H1 (cell line): ENCODE measurements around the gene OBSL1. TPM values are rescaled to one million over a fixed set of nuclear protein-coding genes. Genes with fewer than 3 reads are reported as not detected.

Experiments used
- CTCF ChIA-PET: fragments of 300-600 bp; sonication (Branson Sonifier 250); formaldehyde crosslinking; loops from one replicate; lab custom pipeline; 2021; ENCODE audit not compliant: partially characterized antibody; lab: Charles Lee
- POLR2A ChIA-PET: fragments of 300-600 bp; sonication (Branson Sonifier 250); formaldehyde crosslinking; loops from one replicate; lab custom pipeline; 2021; ENCODE audit warnings: inconsistent platforms; ENCODE audit not compliant: partially characterized antibody; lab: Charles Lee
- DNase-seq, 2 experiments: peaks; one replicate each; pipeline versions ENCODE4 v3.0.0 to v3.0.0-alpha.2; 2010 to 2022; ENCODE audit warnings: low spot score in 2 of 2, low read depth in 1 of 2, mixed read lengths in 1 of 2
- FAIRE-seq: peaks from 2 replicates; lab custom pipeline; 2011; peaks lifted over from hg19 to GRCh38; lab: Jason Lieb, UNC
- H2AFZ ChIP-seq: 2 replicates; pipeline ENCODE4 v1.8.1; 2012; ENCODE audit warnings: low read length, inconsistent platforms
- H2AK5ac ChIP-seq: 2 replicates; pipeline ENCODE4 v1.6.1; 2013; ENCODE audit warnings: low read depth, low read length
- H2BK120ac ChIP-seq: replicated peaks from 2 replicates; pipeline ENCODE3; 2013; ENCODE audit warnings: low read depth, low read length, inconsistent platforms
- H2BK12ac ChIP-seq: 2 replicates; pipeline ENCODE4 v1.6.1; 2013; ENCODE audit warnings: low read depth, low read length
- H2BK15ac ChIP-seq: 2 replicates; pipeline ENCODE4 v1.6.1; 2013; ENCODE audit warnings: low read length
- H2BK20ac ChIP-seq: 2 replicates; pipeline ENCODE4 v1.6.1; 2013; ENCODE audit warnings: low read length
- H2BK5ac ChIP-seq: 2 replicates; pipeline ENCODE4 v1.6.1; 2013; ENCODE audit warnings: low read depth, low read length
- H3K14ac ChIP-seq: 2 replicates; pipeline ENCODE4 v1.6.1; 2013; ENCODE audit warnings: inconsistent platforms; ENCODE audit not compliant: insufficient read length
- H3K18ac ChIP-seq: 2 replicates; pipeline ENCODE4 v1.6.1; 2013; ENCODE audit warnings: low read length; ENCODE audit errors: extremely low read depth
- H3K23ac ChIP-seq: 2 replicates; pipeline ENCODE4 v1.6.1; 2013; ENCODE audit warnings: inconsistent platforms; ENCODE audit not compliant: insufficient read length
- H3K23me2 ChIP-seq: 2 replicates; pipeline ENCODE4 v1.6.1; 2013; ENCODE audit warnings: low read depth, low read length
- H3K27ac ChIP-seq: 2 replicates; pipeline ENCODE4 v1.6.1; 2011; ENCODE audit warnings: low read depth, low read length, inconsistent platforms
- H3K27me3 ChIP-seq, 4 experiments: replicated peaks in 1 of 4; 1 replicate in 1 of 4; 2 replicates in 3 of 4; pipeline versions ENCODE4 v1.6.1 to v1.8.1; 2011 to 2013; ENCODE audit warnings: low read length in 3 of 4, mild to moderate bottlenecking in 3 of 4, inconsistent platforms in 2 of 4, mixed read lengths in 2 of 4, moderate library complexity in 1 of 4; ENCODE audit not compliant: control insufficient read depth in 3 of 4, insufficient read depth in 3 of 4; ENCODE audit errors: extremely low read depth in 1 of 4
- H3K36me3 ChIP-seq, 4 experiments: 2 replicates each; pipeline versions ENCODE4 v1.6.1 to v1.8.1; 2011 to 2013; ENCODE audit warnings: mild to moderate bottlenecking in 4 of 4, low read length in 3 of 4, moderate library complexity in 2 of 4, control low read depth in 1 of 4, inconsistent platforms in 1 of 4; ENCODE audit not compliant: insufficient read depth in 4 of 4, control insufficient read depth in 2 of 4
- H3K4ac ChIP-seq: replicated peaks from 2 replicates; pipeline ENCODE3; 2013; ENCODE audit warnings: low read length, low read depth, mixed read lengths, inconsistent platforms; ENCODE audit not compliant: insufficient read length
- H3K4me1 ChIP-seq, 4 experiments: replicated peaks in 1 of 4; 1 replicate in 1 of 4; 2 replicates in 3 of 4; pipeline versions ENCODE4 v1.6.1 to v1.8.1; 2011 to 2013; ENCODE audit warnings: low read length in 3 of 4, inconsistent platforms in 2 of 4, mixed read lengths in 1 of 4; ENCODE audit not compliant: insufficient read depth in 4 of 4, control insufficient read depth in 3 of 4
- H3K4me2 ChIP-seq, 2 experiments: 2 replicates each; pipeline versions ENCODE4 v1.6.1 to v1.8.1; 2011 to 2013; ENCODE audit warnings: low read depth in 2 of 2, low read length in 2 of 2, control low read depth in 1 of 2, inconsistent platforms in 1 of 2, mild to moderate bottlenecking in 1 of 2; ENCODE audit not compliant: insufficient read depth in 1 of 2
- H3K4me3 ChIP-seq, 4 experiments: fragments of 200-600, 300-600 bp in 1 of 4; sonication (generic), shearing (Covaris generic), sonication (Bioruptor Twin) in 1 of 4; 2 replicates each; pipeline versions ENCODE4 v1.5.1 to v1.8.1; 2011 to 2016; ENCODE audit warnings: low read length in 4 of 4, low read depth in 3 of 4, control low read depth in 2 of 4, inconsistent platforms in 2 of 4, mild to moderate bottlenecking in 2 of 4, mixed read lengths in 1 of 4, moderate library complexity in 1 of 4; ENCODE audit not compliant: insufficient read depth in 2 of 4; ENCODE audit errors: extremely low read depth in 1 of 4
- H3K56ac ChIP-seq: replicated peaks from 2 replicates; pipeline ENCODE3; 2013; ENCODE audit warnings: low read depth, mild to moderate bottlenecking, mixed read lengths, low read length, inconsistent platforms; ENCODE audit not compliant: insufficient read length
- H3K79me1 ChIP-seq: 2 replicates; pipeline ENCODE4 v1.6.1; 2013; ENCODE audit warnings: low read depth, low read length, control low read depth
- H3K79me2 ChIP-seq, 2 experiments: 2 replicates each; pipeline versions ENCODE4 v1.6.1 to v1.8.1; 2012 to 2013; ENCODE audit warnings: low read length in 2 of 2, mild to moderate bottlenecking in 2 of 2, inconsistent platforms in 1 of 2; ENCODE audit not compliant: insufficient read depth in 2 of 2, control insufficient read depth in 1 of 2
- H3K9ac ChIP-seq, 4 experiments: replicated peaks in 1 of 4; 1 replicate in 1 of 4; 2 replicates in 3 of 4; pipeline versions ENCODE4 v1.6.1 to v1.8.1; 2011 to 2013; ENCODE audit warnings: low read depth in 3 of 4, low read length in 3 of 4, control low read depth in 2 of 4, mild to moderate bottlenecking in 2 of 4, moderate library complexity in 2 of 4, inconsistent platforms in 1 of 4; ENCODE audit errors: extremely low read depth in 1 of 4
- H3K9me3 ChIP-seq, 2 experiments: 2 replicates each; pipeline versions ENCODE4 v1.6.1 to v1.8.1; 2012 to 2013; ENCODE audit warnings: mild to moderate bottlenecking in 2 of 2, moderate library complexity in 2 of 2, control low read depth in 1 of 2, inconsistent platforms in 1 of 2, low read depth in 1 of 2, low read length in 1 of 2, mixed read lengths in 1 of 2; ENCODE audit not compliant: insufficient read depth in 2 of 2
- H4K20me1 ChIP-seq, 2 experiments: replicated peaks in 1 of 2; 2 replicates each; pipeline versions ENCODE3 to v1.8.1; 2011 to 2013; ENCODE audit warnings: inconsistent platforms in 2 of 2, low read length in 2 of 2, mild to moderate bottlenecking in 1 of 2; ENCODE audit not compliant: insufficient read depth in 2 of 2, control insufficient read depth in 1 of 2
- H4K5ac ChIP-seq: 2 replicates; pipeline ENCODE4 v1.6.1; 2013; ENCODE audit warnings: low read length, low read depth, mixed read lengths, inconsistent platforms; ENCODE audit not compliant: insufficient read length
- H4K8ac ChIP-seq: 2 replicates; pipeline ENCODE4 v1.8.0; 2013; ENCODE audit warnings: mild to moderate bottlenecking, moderate library complexity, low read length, inconsistent platforms; ENCODE audit not compliant: insufficient read depth; ENCODE audit errors: extremely low read depth
- H4K91ac ChIP-seq: replicated peaks from 2 replicates; pipeline ENCODE3; 2013; ENCODE audit warnings: low read length, mixed read lengths, inconsistent platforms; ENCODE audit not compliant: insufficient read length
- ASH2L ChIP-seq: fragments of 200-600, 300-600 bp; sonication (generic); IDR thresholded peaks from one replicate; pipeline ENCODE4 v1.7.1; 2017; ENCODE audit warnings: low read length
- CREB1 ChIP-seq: IDR thresholded peaks from 2 replicates; pipeline ENCODE4 v1.6.1; 2012; ENCODE audit warnings: inconsistent platforms
- KDM4A ChIP-seq: IDR thresholded peaks from one replicate; pipeline ENCODE4 v1.7.1; 2012; ENCODE audit warnings: low read depth, mild to moderate bottlenecking, moderate library complexity, low read length, inconsistent platforms; ENCODE audit not compliant: severe bottlenecking
- PHF8 ChIP-seq: fragments of 200-600 bp; sonication (generic); conservative IDR thresholded peaks from 2 replicates; pipeline ENCODE4 v1.7.1; 2012; ENCODE audit warnings: low read depth, mild to moderate bottlenecking, inconsistent platforms, low read length, moderate library complexity
- POLR2A ChIP-seq, 2 experiments: IDR thresholded peaks; 1 replicate in 1 of 2; 2 replicates in 1 of 2; pipeline ENCODE4 v1.6.1; 2011; ENCODE audit warnings: low read depth in 2 of 2, low read length in 2 of 2, mild to moderate bottlenecking in 2 of 2; ENCODE audit errors: control extremely low read depth in 1 of 2
- SIN3A ChIP-seq, 2 experiments: IDR thresholded peaks in 1 of 2; conservative IDR thresholded peaks in 1 of 2; 2 replicates each; pipeline ENCODE4 v1.6.1; 2011 to 2012; ENCODE audit warnings: low read length in 2 of 2, improper control_type of control experiment in 1 of 2, low read depth in 1 of 2, mild to moderate bottlenecking in 1 of 2
- SUZ12 ChIP-seq: fragments of 200-600 bp; sonication (generic); IDR thresholded peaks from 2 replicates; pipeline ENCODE4 v1.6.1; 2012; ENCODE audit warnings: mild to moderate bottlenecking, inconsistent platforms, low read length, moderate library complexity, mixed read lengths
- WGBS, 2 experiments: shearing (Covaris generic) in 1 of 2; methylation state at CpG; one replicate each; pipeline versions ENCODE4 v1.1.6 to v1.1.7; 2013 to 2015; ENCODE audit warnings: low lambda C conversion rate in 2 of 2, mixed read lengths in 2 of 2, inconsistent platforms in 1 of 2, low coverage in 1 of 2, missing lambda C conversion rate in 1 of 2; ENCODE audit not compliant: insufficient replicate concordance in 2 of 2, insufficient coverage in 1 of 2, insufficient read length in 1 of 2; ENCODE audit errors: extremely low coverage in 1 of 2, missing lambda C conversion rate in 1 of 2; 5-methylcytosine and 5-hydroxymethylcytosine counted together
- polyA plus RNA-seq, 7 experiments: library from polyadenylated mRNA; depleted of rRNA in 3 of 7; stranded (reverse) in 5 of 7; unstranded in 2 of 7; fragments of >200 nt in 5 of 7; fragments of 200-250 nt in 2 of 7; gene quantifications; 1 replicate in 5 of 7; 2 replicates in 1 of 7; 4 replicates in 1 of 7; pipeline versions ENCODE4 v1.2.1 to v1.2.3, GENCODE V29; 2011 to 2013; ENCODE audit warnings: missing spikeins in 2 of 7, mixed read lengths in 2 of 7
- total RNA-seq: library from RNA; stranded (reverse); fragmentation: NEBNext Ultra II Directional; extraction: Animal tissue kit (Norgen Biotek cat#: 25700); gene quantifications from 2 replicates; pipeline ENCODE4 v1.2.1, GENCODE V29; 2021
- TF ChIP-seq, protein P1 (sequence below): IDR thresholded peaks from 2 replicates; pipeline ENCODE4 v1.6.1; 2012; ENCODE audit warnings: inconsistent platforms

The OBSL1 gene
- total and polyA plus RNA-seq, 2 of the 8 experiments (the other 6 are each of a cell fraction or from before 2014, with no cell fraction given): 116 to 127 TPM

DNA sequence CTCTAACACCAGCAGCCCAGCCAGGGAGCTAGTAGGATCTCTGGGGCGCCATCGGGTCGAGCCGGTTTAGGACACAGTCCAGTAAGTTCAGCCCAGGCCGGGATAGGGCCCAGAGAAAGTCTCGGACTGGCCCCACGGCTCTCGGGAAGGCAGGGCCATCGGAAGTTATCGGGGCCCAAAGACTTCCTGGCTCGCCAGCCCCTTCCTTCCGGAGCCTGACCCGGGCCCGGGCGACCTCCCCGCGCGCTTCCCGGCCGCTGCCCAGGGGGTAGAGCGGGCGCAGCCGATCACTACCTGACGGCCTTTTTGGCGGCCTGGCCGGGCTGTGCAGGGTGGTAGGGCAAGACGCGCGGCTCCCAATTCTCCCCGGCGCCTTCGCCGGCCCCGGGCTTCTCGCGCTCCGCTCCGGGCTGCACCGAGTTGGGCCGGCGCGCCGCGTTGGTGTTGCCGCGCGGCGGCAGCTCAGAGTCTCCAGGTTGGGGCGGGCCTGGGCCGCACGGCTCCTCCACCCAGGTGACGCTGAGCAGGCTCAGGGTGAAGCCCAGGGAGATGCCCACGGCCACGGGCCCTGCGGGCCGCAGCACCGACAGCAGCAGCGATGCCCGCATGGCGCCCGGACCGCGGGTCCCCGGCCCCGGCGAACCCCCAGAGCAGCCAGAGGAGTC lies 28.3 kb downstream of the OBSL1 start:
- peak overlapping the region; percentile 62 to 90 for H3K4me2 ChIP-seq
- H2BK120ac ChIP-seq: no peak overlapping the region
- peak overlapping the region; percentile 85; the same call in 1 of the 2 replicates for H2BK5ac ChIP-seq
- H4K91ac ChIP-seq: no peak overlapping the region
- TF ChIP-seq KDM4A: peak; percentile 33
- TF ChIP-seq PHF8: peak; percentile 47
- peak; percentile 26 for TF ChIP-seq ASH2L
- peak in 1 of 2 experiments; percentile 32; a peak in 1 of 3 replicates for TF ChIP-seq POLR2A (IDR thresholded peaks at IDR 0.05; ENCODE audit: control extremely low read depth in 1 of 2, low read depth in 2 of 2, low read length in 2 of 2)
- no peak for TF ChIP-seq SUZ12
- 0 out of 4 replicates have a peak, but pooled peaks of 1 of the 2 experiments have one; percentile 26 for TF ChIP-seq SIN3A (conservative IDR thresholded peaks at IDR 0.05 in 1 of 2, IDR thresholded peaks at IDR 0.05 in 1 of 2; ENCODE audit: low read depth in 1 of 2, low read length in 2 of 2)
- TF ChIP-seq CREB1: no peak
- TF ChIP-seq, protein P1, sequence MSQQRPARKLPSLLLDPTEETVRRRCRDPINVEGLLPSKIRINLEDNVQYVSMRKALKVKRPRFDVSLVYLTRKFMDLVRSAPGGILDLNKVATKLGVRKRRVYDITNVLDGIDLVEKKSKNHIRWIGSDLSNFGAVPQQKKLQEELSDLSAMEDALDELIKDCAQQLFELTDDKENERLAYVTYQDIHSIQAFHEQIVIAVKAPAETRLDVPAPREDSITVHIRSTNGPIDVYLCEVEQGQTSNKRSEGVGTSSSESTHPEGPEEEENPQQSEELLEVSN: no peak
- peaks cover 5 to 20% (median 11%) of the 10 kb centered on the region in 4 experiments for H3K4me1 ChIP-seq
- H3K14ac ChIP-seq: no peak overlapping the region
- H3K23me2 ChIP-seq: peaks cover 14% of the 10 kb centered on the region; the same call in 1 of the 2 replicates
- peak in 1 of 2 experiments; percentile 83 for DNase-seq
- peaks cover 4% of the 10 kb centered on the region; the same call in 1 of the 2 replicates for H3K79me1 ChIP-seq
- H2AK5ac ChIP-seq: no peak overlapping the region
- ChIA-PET CTCF (interaction anchor here (0.9 to 113.1 kb wide), 16 partner anchors 9 to 139 kb away, joined by 3 to 7248 read pairs (median 8); partner anchors contain the start of genes DES, GMPPA, SPEG and STK11IP), POLR2A (interaction anchor here (0.6 to 3.3 kb wide), 13 partner anchors 11 to 110 kb away, joined by 3 to 44 read pairs (median 5); partner anchors contain the start of genes GMPPA, INHA, OBSL1 and STK11IP)
- no peak for FAIRE-seq
- H2BK20ac ChIP-seq: no peak overlapping the region
- H3K36me3 ChIP-seq: peaks cover 4 to 22% (median 12%) of the 10 kb centered on the region in 4 experiments; a peak in 6 of 8 replicates
- no peak overlapping the region for H3K23ac ChIP-seq
- no peak overlapping the region for H4K5ac ChIP-seq
- H2AFZ ChIP-seq: no peak overlapping the region
- peaks cover 14 to 20% of the 10 kb centered on the region in 2 experiments for H4K20me1 ChIP-seq
- 1% methylated on average over 41 of the region's 66 CpGs; no CpG with 5 or more reads in 1 of the 2 experiments for WGBS, 2 experiments
- peak overlapping the region; percentile 48; the same call in 1 of the 2 replicates for H3K18ac ChIP-seq
- H3K9ac ChIP-seq: peak overlapping the region in 3 of 4 experiments; percentile 52 to 76 (median 65); a peak in 6 of 7 replicates
- H2BK15ac ChIP-seq: no peak overlapping the region
- peak overlapping the region; percentile 19; the same call in 1 of the 2 replicates for H3K27ac ChIP-seq
- H3K4ac ChIP-seq: no peak overlapping the region
- peaks cover 0 to 4% (median 0%) of the 10 kb centered on the region in 4 experiments; a peak in 2 of 7 replicates for H3K27me3 ChIP-seq
- peak overlapping the region; percentile 73 to 90 (median 80) for H3K4me3 ChIP-seq
- no peak overlapping the region for H2BK12ac ChIP-seq
- H3K79me2 ChIP-seq: peaks cover 0 to 6% of the 10 kb centered on the region in 2 experiments; a peak in 1 of 4 replicates
- H4K8ac ChIP-seq: peak overlapping the region; percentile 72; the same call in 1 of the 2 replicates
- no peaks in the 10 kb centered on the region for H3K9me3 ChIP-seq
- H3K56ac ChIP-seq: peak overlapping the region; percentile 84
